NCI-H82 (cell line): Measurements from ENCODE around the gene FOXO1.
A peak's percentile ranks its signal among the peaks of the same experiment; 100 is the strongest.

ENCODE experiments used
- DNase-seq: peaks from one replicate; lab custom pipeline; 2025; lab: John Stamatoyannopoulos, UW

Gene FOXO1

GRCh38 chr13:40639221-40639681 is 27.2 kb downstream of the FOXO1 start:
- DNase-seq, result no peak

GRCh38 chr13:40637643-40638042 is 28.8 kb downstream of the FOXO1 start:
- DNase-seq, result no peak

DNA sequence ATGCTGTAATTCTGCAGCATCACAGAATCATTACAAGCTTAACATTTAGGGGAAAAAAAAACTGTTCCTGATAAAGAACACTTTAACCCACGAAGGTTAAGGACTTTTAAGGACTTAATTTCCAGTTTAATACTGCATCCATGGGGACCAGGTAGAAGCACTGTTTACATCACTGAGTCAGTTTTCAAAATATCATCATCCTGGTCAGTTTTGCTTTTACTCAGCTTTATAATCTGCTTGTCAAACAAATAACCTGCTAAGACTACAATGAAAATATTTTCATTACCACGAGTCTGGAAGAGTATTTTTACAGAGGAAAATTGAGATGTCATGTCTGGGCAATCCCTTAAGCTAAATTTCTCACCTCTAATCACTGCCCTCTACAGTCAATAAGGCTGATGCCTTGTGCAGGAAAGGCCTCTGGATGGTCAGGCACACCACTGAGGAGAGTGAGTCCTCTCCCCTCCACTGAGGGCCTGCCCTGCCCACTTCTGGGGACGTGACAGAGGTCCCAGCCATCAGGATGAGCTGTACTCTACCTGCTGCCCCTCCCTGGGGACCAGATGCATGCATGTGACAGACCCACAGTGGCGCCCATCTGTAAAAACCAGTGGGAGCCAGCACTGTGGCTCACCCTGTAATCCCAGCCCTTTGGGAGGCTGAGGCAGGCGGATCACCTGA is 31.0 kb downstream of the FOXO1 start:
- peak; percentile 14 for DNase-seq

DNA sequence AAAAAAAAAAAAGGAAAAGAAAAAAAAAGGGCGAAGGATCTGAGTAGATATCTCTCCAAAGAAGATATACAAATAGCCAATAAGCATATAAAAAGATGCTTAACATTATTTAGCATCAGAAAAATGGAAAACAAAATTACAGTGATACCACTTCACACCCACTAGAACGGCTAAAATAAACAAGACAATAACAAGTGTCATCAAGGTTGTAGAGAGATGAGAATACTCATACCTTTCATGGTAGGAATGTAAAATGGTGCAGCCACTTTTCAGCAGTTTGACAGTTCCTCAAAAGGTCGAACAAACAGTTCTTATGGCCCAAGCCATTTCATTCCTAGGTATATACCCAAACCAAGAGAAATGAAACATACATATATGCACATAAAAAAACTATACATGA is 33.5 kb downstream of the FOXO1 start:
- DNase-seq, result no peak

DNA sequence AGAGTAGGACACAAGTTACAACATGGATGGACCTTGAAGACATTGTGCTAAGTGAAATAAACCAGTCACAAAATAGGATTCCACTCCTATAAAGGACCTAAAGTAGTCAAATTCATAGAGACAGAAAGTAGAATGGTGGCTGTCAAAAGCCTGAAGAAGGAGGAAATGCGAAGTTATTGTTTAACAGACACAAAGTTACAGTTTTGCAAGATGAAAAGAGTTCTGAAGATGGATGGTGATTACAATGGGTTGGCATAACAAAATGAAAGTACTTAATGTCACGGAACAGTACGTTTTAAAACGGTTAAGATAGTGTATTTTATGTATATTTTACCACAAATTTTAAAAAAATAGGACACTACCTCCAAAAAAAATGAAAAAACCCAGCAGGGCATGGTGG is 34.8 kb downstream of the FOXO1 start:
- no peak for DNase-seq

GRCh38 chr13:40629678-40630384 is 36.6 kb downstream of the FOXO1 start:
- DNase-seq, result no peak

DNA sequence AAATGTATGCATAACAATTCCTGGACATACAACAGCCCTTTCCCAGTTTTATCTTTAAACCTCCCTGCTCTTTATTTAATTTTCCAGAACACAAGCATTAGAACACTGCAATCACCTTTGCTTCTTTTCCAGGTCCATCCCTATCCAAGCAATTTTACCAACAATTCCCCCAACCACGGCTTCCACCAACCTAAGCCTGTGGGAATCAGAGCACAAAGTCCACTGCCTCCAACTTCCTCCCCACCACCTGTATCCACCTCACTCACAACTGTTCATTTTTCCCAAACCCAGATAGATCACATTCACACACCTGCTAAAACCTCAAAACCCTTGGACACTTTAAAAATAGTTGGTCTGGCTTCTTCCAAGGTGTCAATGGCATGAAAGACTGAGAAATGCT is 39.5 kb downstream of the FOXO1 start:
- no peak for DNase-seq

DNA sequence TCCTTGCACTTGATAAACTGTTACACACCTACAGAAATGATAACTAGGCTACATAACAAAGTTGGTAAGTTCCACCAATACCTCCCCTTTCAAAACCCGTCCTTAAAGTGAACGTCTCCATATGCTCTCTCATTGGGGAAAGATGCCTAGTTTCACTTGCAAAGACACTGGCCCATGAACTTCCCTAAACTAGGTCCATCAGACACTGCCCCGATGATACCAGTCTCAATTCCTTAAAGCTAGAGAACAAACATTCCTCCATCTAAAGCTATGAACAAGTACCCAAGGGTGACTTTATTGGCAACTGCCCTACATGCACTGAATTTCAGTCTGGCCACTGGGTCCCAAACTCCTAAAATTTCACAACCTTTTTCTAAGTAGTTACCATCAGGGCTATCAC is 39.9 kb downstream of the FOXO1 start:
- no peak for DNase-seq

DNA sequence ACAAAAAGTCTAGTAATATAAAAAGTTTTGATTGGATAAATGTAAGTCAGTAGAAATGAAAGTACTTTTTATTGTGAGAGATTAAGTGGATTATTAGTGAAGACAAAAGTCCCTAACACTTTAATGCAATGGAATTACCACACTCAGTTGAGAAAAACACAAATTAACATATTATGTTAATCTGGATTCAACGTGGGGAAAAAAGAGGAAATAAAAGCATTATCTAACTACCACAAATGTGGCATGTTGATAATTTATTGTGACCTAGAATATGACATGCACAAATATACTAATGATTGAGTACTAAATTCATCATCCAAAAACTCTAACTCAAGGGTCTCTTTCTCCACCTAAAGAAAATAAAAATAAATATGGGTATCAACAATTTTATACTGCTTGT is 41.5 kb downstream of the FOXO1 start:
- no peak for DNase-seq

- peak; percentile 29 for DNase-seq
Measured at GRCh38 chr13:40624383-40624782, 42.1 kb downstream of the FOXO1 start.

DNA sequence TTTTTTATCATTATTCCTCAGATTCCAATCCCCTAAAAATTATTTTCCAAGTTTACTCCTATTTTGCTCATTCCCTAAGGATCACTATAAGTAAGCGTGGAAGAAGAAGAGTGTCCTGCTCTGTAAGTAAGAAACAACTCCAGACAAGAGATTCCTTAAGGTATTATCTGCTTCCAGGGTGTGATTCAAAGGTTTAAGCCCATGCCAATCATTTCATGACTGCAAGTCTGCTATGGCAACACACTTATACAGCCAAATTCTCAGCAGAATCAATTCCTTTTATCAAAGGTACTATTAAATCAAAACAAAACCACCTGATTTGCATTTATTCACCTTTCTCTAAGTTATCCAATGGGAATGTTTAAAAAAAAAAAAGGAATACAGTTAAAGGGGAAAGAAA is 43.7 kb downstream of the FOXO1 start:
- DNase-seq, result peak; percentile 70

DNA sequence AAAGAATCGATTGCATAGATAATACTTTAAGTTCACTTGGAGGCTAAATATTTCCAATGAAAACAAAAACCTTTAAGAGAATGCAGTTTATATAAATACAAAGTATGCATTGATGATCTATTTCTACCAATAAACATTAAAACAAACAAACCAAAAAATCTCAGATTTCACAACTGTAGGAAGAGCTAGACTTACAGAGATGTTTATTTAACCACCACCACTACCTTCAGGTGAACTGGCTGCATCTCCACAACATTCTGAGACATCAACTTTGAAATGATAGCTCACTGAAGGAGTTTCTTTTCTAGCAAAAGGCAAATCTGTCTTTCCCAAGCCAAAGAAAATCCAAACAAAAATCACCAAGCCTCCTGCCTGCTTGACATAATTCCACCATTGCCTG is 44.2 kb downstream of the FOXO1 start:
- no peak for DNase-seq

DNA sequence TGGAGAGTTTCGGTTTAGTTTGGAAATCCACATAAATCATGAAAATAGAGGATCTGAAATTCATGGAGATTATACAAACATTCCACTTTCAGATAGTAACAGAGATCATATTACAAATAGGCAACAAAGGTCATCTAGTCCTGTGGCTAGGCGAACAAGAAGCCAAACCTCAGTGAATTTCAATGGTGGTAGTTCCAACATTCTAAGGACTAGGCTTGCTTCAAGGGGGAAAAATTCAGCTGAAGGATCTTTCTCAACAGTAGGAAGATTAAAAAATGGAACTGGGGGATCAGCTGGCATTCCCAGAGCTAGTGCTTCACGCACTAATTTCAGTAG is 47.0 kb downstream of the FOXO1 start:
- no peak for DNase-seq

DNA sequence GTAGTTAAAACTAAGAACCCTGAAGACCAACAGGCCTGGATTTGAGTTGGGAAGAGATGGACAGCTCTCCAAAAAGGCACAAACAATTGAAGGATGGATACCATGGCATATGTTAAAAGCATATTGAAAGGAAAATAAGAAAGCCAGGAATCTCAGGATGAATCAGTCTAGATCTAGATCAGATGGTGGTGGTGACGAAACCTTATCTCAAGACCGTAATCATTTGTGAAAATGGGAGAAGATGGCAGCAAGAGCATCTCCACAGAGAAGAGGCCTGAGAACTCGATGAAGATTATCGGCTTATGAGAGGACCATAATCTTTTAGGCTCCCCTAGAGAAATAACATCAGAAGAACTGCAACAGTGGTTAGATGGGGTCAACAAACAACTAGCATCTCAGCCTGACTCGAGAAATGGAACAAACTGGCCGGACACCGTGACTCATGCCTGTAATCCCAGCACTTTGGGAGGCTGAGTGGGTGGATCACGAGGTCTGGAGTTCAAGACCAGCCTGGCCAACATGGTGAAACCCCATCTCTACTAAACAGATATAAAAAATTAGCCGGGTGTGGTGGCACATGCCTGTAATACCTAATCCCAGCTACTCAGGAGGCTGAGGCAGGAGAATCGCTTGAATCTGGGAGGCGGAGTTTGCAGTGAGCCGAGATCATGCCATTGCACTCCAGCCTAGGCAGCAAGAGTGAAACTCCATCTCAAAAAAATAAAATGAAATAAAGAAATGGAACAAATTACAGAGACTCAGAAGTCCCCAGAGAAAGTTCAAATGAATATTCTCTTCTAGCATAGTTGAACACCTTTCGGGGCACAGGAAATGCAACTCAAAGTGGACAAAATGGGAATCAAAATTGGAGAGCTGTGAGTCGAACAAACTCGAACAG is 47.6 kb downstream of the FOXO1 start:
- DNase-seq, result no peak

- DNase-seq, result no peak
Measured at GRCh38 chr13:40617801-40618356, 48.6 kb downstream of the FOXO1 start.

GRCh38 chr13:40615619-40616018 is 50.8 kb downstream of the FOXO1 start:
- no peak for DNase-seq

- no peak for DNase-seq
Measured at GRCh38 chr13:40613914-40614313, 52.5 kb downstream of the FOXO1 start.

DNA sequence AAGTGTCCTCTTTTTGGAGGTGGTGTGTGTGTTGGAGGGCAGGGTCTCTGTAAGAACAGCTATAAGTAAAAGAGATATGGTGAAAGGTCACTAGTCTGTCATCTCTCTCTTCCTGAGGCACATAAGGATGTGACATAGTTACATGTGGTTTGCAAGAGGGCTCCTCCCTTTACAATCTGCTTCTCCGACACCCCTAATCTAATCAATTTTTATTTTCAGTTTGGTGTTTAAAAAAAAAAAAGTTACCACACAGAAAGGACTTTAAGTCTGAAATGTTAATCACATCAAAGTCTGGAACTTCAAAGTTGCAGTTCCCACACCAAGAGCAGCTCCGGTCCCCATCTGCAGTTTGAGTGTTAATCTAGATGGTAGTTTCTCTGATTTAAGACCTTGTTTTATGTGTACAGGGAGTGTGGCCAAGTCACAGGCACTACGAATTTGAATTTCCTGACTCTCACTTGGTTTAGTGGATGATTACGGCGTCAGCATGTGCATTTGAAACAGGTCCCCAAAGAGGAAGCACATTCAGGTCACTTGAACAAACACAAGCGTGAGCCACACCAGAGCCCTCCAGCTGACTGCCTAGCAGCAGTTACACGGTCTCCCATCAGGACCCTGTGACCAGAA is 53.1 kb downstream of the FOXO1 start:
- no peak for DNase-seq

GRCh38 chr13:40612041-40612440 is 54.4 kb downstream of the FOXO1 start:
- DNase-seq, result no peak

- no peak for DNase-seq
Measured at GRCh38 chr13:40611635-40612034, 54.8 kb downstream of the FOXO1 start.

DNA sequence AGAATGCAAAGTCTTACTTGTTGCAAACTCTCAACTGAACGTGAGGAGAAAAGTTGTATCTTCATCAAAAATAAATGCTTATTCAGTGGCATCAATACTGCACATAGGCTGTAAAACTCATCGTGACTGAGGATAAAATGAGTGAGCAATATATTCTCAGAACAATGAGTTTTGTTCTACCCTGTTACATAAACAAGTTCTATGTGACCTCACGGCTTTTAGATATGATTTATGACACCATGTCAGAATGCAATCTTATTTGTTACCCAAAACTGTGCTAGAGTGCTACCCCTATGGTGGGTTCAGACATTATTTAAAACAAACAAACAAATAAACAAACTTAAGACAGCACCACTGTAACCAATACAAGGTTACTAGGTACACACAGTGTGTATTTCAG is 55.4 kb downstream of the FOXO1 start:
- no peak for DNase-seq
